ENCODE data around the gene KLHDC10.
"Not testable (repeated sequence)": the region's sequence is repeated elsewhere in the genome, so short reads cannot be mapped to it uniquely, and the experiment has no call there.

The KLHDC10 gene

DNA sequence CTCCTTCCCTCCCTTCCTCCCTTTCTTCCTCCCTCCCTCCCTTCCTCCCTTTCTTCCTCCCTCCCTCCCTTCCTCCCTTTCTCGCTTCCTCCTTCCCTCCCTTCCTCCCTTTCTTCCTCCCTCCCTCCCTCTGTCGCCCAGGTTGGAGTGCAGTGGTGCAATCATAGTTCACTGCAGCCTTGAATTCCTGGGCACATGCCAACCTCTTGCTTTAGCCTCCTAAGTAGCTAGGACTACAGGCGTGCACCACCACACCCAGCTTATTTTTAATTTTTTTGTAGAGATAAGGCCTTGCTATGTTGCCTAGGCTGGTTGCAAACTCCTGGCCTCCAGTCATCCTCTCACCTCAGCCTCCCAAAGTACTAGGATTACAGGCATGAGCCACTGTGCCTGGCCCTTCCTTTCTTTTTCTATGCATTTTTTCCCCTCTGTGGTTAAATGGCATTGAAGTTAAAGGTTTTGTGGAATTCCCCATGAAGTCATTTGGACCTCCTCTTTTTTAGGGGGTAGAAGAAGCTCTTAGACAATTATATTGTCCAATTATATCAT lies 9.6 kb downstream of the KLHDC10 start:
- DNase-seq = no peak

DNA sequence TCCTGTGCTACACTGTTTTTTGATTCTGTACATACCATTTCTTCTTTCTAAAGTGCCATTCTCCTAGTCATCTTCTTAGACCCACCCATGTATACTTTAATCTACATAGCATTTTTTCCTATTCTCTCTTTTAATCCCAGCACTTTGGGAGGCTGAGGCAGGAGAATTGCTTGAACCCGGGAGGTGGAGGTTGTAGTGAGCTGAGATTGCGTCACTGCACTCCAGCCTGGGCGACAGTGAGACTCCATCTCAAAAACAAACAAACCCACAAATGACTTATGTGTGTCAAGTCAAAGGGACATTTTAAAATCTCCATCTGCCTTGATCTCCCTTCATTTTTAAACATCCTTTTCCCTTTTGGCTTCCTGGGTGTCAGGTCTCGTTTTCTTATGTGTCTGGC lies 13.2 kb downstream of the KLHDC10 start:
- DNase-seq = not testable (repeated sequence)

DNA sequence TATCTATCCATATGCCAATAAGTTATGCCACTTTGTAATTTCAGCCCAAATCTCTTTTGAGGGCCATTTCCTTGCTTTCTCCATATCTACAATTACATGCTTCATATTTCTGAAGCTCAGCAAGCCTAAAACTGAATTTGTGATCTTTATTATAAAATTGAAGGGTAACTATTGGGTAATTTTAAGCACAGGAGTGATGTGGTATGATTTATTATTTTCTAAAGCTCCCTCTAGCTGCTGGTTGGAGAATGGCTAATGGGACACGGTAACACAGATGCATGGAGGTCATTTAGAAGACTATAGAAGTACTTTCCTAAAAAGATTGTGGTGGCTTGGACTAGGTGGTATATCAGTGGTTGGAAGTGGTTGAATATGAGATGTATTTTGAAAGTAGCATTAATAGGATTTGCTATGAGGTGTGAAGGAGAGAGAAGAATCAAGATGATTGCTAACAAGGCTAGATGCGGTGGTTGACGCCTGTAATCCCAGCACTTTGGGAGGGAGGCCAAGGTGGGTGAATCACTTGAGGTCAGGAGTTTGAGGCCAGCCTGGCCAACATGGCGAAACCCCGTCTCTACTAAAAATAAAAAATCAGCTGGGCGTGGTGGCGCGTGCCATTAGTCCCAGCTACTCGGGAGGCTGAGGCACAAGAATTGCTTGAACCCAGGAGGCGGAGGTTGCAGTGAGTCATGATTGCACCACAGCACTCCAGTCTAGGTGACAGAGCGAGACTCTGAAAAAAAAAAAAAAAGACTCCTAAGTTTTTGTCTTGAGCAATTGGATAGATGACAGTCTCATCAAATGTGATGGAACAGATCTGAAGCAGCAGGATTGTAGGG lies 13.9 kb downstream of the KLHDC10 start:
- DNase-seq = no peak

DNA sequence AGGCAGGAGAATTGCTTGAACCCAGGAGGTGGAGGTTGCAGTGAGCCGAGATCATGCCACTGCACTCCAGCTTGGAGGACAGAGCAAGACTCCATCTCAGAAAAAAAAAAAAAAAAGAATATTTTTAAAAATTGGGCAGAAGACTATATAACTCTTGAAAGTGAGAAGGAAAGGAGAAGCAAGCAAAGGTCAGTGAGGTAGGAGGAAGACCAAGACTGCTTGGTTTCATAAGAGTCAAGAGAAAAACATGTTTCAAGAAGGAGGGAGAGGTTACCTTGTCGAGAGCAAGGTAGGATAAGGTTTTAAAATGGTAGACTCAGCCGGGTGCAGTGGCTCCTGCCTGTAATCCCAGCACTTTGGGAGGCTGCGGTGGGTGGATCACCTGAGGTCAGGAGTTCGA lies 14.9 kb downstream of the KLHDC10 start:
- DNase-seq = not testable (repeated sequence)

DNA sequence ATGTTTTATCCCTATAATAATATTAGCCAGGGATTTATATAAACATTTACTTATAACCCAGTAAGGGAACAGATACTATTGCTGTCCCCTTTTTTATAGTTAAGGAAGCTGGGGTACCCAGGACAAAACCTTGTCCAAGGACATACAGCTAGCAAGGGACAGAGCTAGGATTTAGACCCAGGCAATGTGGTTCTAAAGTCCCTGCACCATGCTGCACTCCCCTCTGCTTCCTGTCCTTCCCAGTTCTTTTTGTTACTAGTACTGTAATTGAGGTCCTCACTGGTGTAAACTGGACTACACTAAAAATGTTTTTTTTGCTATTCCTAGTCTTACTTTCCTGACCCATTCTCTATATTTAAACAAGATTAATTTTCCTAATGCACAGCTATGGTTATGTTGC lies 16.6 kb downstream of the KLHDC10 start:
- no peak for DNase-seq

DNA sequence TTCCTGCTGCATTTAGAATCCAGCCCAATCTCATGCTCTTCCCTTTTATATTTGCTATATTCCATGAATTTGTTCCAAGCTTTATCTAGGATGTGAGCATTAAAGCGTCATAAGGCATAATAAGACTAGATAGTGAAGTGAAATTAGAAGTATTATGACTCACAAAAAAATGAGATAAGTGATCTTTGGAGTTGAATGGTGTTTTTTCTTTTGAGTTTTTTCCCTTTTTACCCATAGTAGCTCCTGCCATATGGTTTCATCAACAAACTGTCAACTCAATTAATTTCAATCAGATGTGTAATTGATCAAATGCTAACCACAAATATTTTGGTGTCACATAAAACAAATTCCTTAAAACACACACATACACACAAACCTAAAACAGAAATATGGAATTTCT lies 17.0 kb downstream of the KLHDC10 start:
- DNase-seq = no peak

DNA sequence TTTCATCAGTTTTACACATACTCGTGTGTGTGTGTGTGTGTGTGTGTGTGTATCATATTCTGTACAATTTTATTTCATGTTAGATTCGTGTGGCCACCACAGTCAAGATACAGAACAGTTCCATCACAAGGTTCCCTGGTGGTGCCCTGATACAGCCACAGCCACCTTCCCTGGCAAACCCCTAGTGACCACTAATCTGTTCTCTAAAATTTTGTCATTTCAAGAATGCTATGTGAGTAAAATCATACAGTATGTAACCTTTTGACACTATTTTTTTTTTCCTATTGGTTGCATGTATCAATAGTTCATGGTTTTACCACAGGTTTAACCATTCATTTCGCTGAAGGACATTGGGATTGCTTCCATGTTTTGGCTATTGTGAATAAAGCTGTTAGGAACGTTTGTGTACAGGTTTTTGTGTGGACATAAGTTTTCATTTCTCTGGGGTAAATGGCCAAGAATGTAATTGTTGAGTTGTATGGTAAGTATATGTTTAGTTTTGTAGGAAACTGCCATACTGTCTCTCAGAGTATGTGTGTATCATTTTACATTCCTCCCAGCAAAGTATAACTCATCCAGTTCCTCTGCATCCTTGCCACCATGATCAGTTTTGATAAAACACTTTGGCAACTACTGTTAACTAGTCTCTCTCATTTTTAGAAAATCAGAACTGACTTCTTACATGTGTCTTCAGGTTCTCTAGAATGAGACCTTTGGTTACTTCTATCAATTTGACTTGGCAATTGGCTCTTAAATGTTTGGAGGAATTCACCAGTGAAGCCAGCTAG lies 20.6 kb downstream of the KLHDC10 start:
- no peak for DNase-seq

DNA sequence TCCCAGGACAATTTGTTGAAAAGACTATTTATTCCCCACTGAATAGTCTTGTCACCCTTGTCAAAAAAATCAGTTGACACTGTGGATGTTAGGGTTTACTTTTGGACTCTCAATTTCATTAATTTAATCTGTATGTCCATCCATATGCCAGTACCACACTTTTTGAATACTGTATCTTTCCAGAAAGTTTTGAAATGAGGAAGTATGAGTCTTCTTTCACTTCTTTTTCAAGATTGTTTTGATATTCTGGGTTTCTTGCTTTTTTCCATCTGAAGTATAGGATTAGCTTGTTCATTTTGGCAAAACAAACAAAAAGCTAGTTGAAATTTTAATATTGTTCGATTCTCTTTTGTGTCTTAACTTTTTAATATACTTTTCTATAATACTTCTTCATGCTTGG lies 21.7 kb downstream of the KLHDC10 start:
- DNase-seq = no peak

DNA sequence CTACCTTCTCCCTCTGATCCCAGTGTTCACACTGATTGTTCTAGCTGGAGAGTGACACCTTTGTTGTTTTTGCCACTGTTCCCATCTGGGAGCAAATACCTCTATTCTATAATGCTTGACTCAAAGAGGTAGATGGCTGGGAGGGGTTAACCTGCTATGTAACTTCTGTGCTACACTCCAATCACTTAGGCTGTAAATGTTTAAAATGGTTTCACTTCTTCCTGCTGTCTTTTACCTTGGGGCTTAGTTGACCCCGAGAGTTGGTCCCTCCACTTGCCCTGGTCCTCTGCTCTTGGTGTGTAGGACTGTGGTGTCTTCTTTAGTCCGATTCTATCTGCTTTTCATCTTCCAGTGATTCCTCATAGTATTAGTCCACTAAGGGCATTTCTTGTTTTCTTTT lies 22.3 kb downstream of the KLHDC10 start:
- no peak for DNase-seq

DNA sequence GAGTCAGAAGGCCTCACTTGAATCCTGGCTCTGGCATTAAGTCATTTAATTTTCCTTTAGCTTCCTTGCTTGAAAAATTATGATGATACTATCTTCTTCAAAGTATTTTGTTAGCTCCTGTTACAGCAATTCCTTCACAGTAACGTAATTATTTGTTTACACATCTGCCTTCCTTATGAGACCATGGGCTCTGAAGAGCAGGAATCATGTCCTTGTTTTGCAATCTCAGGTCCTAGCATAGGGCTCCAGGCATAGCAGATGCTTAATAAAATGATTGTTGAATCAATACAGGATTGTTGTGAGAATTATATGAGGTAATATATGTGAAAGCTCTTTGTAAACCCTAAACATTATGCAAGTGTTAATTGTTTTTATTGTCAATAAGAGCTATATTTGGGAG lies 25.5 kb downstream of the KLHDC10 start:
- no peak for DNase-seq

DNA sequence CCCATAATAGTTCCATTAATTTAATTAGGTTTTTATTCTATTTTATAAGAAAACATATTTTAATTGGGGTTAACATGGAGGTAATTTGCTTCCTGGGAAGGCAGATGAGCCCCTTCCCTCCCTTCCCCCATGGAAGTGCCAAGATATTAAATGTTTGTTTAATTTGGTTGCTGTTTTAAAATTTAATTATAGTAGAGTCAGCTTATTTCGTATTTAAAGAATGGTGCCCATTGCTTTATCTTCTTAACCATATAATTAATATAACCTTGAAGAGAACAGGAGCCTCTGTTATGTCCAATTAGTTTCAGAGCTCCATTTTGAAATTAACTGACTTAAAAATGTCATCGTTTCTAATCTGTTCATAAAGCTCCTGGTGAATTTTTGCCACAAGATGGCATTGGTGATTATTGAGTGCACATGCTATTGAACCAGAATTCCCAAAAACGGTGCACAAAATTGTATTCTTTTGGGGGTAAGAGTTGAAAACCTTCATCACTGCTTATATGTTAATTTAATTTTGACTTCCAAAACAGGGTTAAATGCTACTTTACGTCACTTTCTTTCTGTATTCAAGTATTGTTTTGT lies 26.0 kb downstream of the KLHDC10 start:
- DNase-seq = no peak

DNA sequence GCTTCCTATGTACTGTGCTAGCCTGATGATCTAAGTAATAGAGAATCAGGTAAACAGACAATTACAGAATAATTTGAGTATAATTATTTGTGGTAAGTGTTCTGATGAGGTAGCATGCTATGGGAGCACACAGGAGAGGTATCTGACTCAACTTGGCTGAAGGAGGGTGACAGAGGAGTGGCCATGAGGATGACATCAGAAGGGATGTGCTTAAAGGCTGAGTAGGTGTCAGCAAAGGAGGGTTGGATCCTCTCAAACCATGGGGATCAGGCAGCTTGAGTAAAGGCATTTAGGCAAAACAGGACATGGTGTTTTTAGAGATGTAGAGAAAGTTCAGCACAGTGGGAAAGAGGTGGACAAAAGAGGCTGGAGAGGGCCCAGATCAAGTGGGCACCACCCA lies 29.0 kb downstream of the KLHDC10 start:
- no peak for DNase-seq

DNA sequence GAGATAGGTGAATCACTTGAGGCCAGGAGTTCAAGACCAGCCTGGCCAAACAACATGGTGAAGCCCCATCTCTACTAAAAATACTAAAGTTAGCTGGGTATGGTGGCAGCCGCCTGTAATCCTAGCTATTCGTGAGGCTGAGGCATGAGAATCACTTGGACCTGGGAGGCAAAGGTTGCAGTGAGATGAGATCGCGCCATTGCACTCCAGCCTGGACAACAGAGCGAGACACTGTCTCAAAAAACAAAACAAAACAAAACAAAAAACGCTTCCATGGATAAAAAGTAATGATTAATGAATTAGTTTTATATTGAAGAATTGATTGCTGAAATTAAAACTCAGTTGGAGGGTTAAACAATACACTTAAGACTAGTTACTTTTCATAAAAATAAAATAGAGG lies 32.3 kb downstream of the KLHDC10 start:
- no peak for DNase-seq

DNA sequence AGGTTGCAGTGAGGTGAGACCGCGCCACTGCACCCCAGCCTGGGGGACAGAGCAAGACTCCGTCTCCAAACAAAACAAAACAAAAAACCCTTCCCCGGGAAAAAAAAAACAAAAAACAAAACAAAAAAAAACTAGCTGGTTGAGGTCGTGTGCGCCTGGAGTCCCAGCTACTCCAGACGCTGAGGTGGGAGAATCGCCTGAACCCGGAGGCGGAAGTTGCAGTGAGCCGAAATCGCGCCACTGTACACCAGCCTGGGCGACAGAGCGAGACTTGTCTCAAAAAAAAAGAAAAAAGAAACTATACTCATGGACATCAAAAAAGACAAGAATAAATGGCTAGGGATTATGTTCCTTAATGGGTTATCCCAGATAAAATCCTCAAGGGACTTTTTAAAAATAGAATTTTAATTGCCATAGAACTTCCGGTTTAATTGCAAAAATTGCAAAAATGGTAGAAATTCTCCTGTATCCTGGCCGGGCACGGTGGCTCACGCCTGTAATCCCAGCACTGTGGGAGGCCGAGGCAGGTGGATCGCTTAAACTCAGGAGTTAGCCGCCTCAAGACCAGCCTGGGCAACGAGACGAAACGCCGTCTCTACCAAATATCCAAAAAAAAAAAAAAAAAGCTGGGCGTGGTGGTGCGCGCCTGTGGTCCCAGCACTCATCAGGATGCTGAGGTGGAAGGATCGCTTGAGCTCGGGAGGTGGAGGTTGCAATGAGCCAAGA lies 37.8 kb downstream of the KLHDC10 start:
- DNase-seq = no peak

DNA sequence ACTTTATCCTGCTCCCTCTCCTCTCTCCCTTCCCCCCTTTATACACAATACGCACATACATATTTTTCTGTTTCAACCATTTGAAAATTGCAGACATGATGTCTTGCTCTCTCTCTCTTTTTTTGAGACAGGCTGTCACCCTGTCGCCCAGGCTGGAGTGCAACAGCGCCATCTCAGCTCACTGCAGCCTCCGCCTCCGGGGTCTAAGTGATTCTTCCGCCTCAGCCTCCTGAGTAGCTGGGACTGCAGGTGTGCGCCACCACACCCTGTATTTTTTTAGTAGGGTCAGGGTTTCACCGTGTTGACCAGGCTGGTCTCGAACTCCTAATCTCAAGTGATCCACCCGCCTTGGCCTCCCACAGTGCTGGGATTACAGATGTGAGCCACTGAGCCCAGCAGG lies 38.5 kb downstream of the KLHDC10 start:
- DNase-seq = no peak

DNA sequence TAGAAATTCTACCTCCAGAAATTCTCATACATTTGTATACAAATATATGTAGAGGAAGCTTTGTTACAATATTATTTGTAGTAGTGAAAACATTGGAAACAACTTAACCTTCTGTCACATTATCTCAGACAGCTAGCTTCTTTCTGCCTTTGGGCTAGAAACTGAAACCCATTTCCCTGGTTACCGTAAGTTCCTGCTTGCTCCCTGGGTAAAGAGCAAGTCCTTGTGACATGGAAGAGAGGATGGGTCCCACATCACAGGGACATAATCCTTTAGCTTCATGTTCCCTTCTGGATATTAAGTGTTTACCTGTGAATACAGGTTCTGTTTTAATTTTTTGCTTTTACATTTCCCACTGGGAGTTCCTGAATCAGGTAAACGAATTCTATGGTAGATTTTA lies 41.8 kb downstream of the KLHDC10 start:
- no peak for DNase-seq

DNA sequence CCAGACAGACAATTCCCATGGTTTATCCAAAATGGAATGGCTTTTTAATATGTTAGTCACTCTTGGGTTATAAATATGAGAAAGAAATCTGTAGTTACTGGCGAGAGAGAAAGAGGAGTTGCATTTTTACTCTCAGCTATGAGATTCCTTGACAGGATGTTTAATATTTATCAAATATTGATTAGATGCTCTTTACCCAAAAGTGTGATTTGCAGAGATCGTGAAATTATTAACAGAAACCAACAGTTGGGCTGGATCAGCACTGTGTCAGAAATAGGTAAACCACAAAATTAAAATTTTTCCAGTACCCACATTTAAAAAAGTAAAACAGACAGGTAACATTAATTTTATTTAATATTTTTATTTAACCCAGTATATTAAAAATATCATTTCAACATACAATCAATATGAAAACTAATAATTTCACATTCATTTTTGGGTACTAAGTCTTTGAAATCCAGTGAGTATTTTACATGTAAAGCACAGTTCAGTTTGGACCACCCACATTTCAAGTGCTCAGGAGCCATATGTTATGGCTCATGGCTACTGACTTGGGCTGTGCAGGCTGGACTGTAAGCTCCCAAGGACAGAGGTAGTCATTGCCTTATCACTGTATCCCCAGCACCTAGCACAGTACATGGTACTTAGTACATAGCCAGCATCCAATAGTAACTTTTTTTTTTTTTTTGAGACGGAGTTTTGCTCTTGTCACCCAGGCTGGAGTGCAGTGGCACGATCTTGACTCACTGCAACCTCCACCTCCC lies 42.5 kb downstream of the KLHDC10 start:
- no peak for DNase-seq

DNA sequence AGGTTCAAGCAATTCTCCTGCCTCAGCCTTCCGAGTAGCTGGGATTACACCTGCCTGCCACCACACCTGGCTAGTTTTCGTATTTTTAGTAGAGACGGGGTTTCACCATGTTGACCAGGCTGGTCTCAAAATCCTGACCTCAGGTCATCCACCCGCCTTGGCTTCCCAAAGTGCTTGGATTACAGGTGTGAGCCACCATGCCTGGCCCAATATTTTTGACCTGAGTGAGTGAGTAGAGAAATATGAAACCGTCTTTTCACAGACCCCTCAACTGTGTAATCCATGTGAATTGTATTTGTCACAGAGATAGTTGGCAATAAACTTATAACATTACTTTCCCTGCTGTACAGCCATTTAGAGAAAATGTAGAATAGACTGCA lies 43.1 kb downstream of the KLHDC10 start:
- DNase-seq = not testable (repeated sequence)

DNA sequence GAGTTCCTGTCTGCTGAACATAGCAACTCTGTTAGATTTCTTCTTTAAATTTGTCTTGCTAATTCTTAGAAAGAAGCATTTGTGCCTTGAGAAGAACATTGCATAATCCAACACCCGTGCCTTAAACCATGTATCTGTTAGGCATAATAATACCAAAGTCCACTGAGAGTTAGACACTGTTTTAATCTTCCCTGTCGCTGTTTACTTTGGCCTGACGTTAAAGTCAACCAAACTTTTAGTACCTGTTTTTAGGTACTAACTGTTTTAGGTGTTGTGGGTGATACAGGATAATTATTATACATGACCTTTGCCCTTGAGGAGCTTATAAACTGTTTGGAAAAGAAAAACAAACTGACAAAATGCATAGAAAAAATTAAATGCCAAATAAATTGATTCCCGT lies 43.6 kb downstream of the KLHDC10 start:
- no peak for DNase-seq

DNA sequence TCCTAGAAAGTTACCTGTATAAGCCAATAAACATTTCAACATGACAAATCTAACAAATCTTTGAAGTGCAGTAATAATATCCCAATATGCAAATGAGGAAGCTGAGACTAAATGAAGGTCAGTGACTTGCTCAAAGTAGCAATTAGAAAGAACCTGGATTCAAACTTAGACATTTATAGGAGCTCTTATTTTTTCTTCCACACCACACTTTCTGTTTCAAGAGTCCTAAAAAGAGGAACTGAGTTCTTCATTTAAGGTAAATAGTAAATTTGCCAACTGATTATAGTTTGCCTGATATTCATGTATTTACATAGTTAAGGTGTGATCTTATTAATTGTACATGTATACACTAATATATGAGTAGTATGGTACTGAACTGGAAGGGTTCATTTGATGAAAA lies 44.0 kb downstream of the KLHDC10 start:
- no peak for DNase-seq

DNA sequence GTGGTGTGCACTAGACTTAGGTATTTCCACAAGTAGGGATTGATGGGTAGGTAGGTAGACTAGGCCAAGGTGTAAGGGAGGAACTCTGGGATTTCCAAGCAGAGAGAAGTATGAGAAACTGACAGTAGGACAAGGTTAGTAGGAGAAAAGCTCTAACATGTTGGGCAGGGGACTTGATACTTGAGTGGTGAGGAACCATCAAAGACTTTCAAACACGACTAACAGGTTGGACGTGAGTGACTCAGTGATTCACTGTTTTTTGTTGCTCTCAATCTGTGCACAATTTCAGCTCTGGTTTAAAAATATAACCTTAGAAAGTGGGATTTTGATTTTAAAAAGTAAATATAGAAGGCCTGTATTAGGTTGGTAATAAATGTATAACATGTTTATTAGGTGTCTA lies 44.4 kb downstream of the KLHDC10 start:
- DNase-seq = no peak

DNA sequence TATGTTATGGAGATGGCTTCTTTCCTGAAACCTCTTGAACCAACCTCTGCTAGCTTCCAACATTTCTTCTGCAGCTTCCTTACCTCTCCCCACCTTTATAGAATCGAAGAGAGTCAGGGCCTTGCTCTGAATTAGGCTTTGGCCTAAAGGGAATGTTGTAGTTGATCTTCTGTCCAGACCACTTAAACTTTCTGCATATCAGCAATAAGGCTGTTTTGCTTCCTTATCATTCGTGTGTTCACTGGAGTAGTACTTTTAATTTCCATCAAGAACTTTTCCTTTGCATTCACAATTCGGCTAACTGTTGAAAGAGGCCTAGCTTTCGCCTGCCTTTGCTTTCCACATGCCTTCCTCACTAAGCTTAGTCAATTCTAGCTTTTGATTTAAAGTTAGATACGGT lies 48.0 kb downstream of the KLHDC10 start:
- DNase-seq = no peak

Measured in DMS79 treated with DMSO at 0.1 percent for 48 hours (cell line).